ENCODE measurements around the gene BPGM.

BPGM gene

GRCh38 chr7:134646425-134647305 is at the start of gene BPGM:
TSS of gene BPGM (plus strand) at chr7:134646853. CDS start at chr7:134661508, 14,655 bp downstream.
- H3K9ac ChIP-seq (ENCODE audit: low read length), result peak within 1 kb of the TSS; percentile 97
- H3K27me3 ChIP-seq (replicated peaks; ENCODE audit: control insufficient read depth, insufficient read depth, low read length), result no peaks in the 10 kb centered on the region
- peak within 1 kb of the TSS; percentile 95 for H3K4me3 ChIP-seq (ENCODE audit: low read length)
- DNase-seq (ENCODE audit: low read depth), result peak; percentile 100
- no peaks in the 10 kb centered on the region for H3K9me3 ChIP-seq (ENCODE audit: control insufficient read depth, low read length)
- H3K36me3 ChIP-seq (ENCODE audit: control insufficient read depth, insufficient read depth, low read length, severe bottlenecking), result no peaks in the 10 kb centered on the region
- peaks cover 20% of the 10 kb centered on the region for H3K4me1 ChIP-seq (ENCODE audit: control insufficient read depth, insufficient read depth, low read length)

- H3K36me3 ChIP-seq (ENCODE audit: control insufficient read depth, insufficient read depth, low read length, severe bottlenecking), result no peaks in the 10 kb centered on the region
These were observed 47.3 kb upstream of the BPGM start for GRCh38 chr7:134599371-134599770.

GRCh38 chr7:134601459-134601858 is 45.2 kb upstream of the BPGM start:
- no peaks in the 10 kb centered on the region for H3K27me3 ChIP-seq (replicated peaks; ENCODE audit: control insufficient read depth, insufficient read depth, low read length)
- H3K9ac ChIP-seq (ENCODE audit: low read length), result no peak overlapping the region
- H3K4me1 ChIP-seq (ENCODE audit: control insufficient read depth, insufficient read depth, low read length), result peaks cover 15% of the 10 kb centered on the region
- H3K4me3 ChIP-seq (ENCODE audit: low read length), result no peak overlapping the region
- no peaks in the 10 kb centered on the region for H3K36me3 ChIP-seq (ENCODE audit: control insufficient read depth, insufficient read depth, low read length, severe bottlenecking)
- H3K9me3 ChIP-seq (ENCODE audit: control insufficient read depth, low read length), result peaks cover 9% of the 10 kb centered on the region
- no peak for DNase-seq (ENCODE audit: low read depth)

More at GRCh38 chr7:134599371-134599770, 47.3 kb upstream of the BPGM start:
- DNase-seq (ENCODE audit: low read depth), result no peak
- Histone ChIP-seq H3K4me3 (ENCODE audit: low read length) (no peak overlapping the region), H3K27me3 (replicated peaks; ENCODE audit: control insufficient read depth, insufficient read depth, low read length) (no peaks in the 10 kb centered on the region), H3K4me1 (ENCODE audit: control insufficient read depth, insufficient read depth, low read length) (peaks cover 12% of the 10 kb centered on the region), H3K9ac (ENCODE audit: low read length) (no peak overlapping the region), H3K9me3 (ENCODE audit: control insufficient read depth, low read length) (peaks cover 9% of the 10 kb centered on the region)

GRCh38 chr7:134602881-134603451 is 43.7 kb upstream of the BPGM start:
- Histone ChIP-seq H3K36me3 (ENCODE audit: control insufficient read depth, insufficient read depth, low read length, severe bottlenecking) (no peaks in the 10 kb centered on the region), H3K4me3 (ENCODE audit: low read length) (peak overlapping the region; percentile 0), H3K27me3 (replicated peaks; ENCODE audit: control insufficient read depth, insufficient read depth, low read length) (no peaks in the 10 kb centered on the region), H3K4me1 (ENCODE audit: control insufficient read depth, insufficient read depth, low read length) (peaks cover 29% of the 10 kb centered on the region), H3K9me3 (ENCODE audit: control insufficient read depth, low read length) (peaks cover 9% of the 10 kb centered on the region), H3K9ac (ENCODE audit: low read length) (peak overlapping the region; percentile 18)
- no peak for DNase-seq (ENCODE audit: low read depth)

GRCh38 chr7:134605978-134606923 is 40.4 kb upstream of the BPGM start:
- Histone ChIP-seq H3K9ac (ENCODE audit: low read length) (peak overlapping the region; percentile 24), H3K36me3 (ENCODE audit: control insufficient read depth, insufficient read depth, low read length, severe bottlenecking) (no peaks in the 10 kb centered on the region), H3K4me3 (ENCODE audit: low read length) (peak overlapping the region; percentile 7), H3K4me1 (ENCODE audit: control insufficient read depth, insufficient read depth, low read length) (peaks cover 37% of the 10 kb centered on the region), H3K9me3 (ENCODE audit: control insufficient read depth, low read length) (no peaks in the 10 kb centered on the region), H3K27me3 (replicated peaks; ENCODE audit: control insufficient read depth, insufficient read depth, low read length) (no peaks in the 10 kb centered on the region)
- DNase-seq (ENCODE audit: low read depth), result peak; percentile 91

- DNase-seq (ENCODE audit: low read depth), result no peak
- Histone ChIP-seq H3K9me3 (ENCODE audit: control insufficient read depth, low read length) (no peaks in the 10 kb centered on the region), H3K27me3 (replicated peaks; ENCODE audit: control insufficient read depth, insufficient read depth, low read length) (no peaks in the 10 kb centered on the region), H3K4me3 (ENCODE audit: low read length) (no peak overlapping the region), H3K4me1 (ENCODE audit: control insufficient read depth, insufficient read depth, low read length) (peaks cover 36% of the 10 kb centered on the region), H3K36me3 (ENCODE audit: control insufficient read depth, insufficient read depth, low read length, severe bottlenecking) (no peaks in the 10 kb centered on the region), H3K9ac (ENCODE audit: low read length) (no peak overlapping the region)
These were observed 35.0 kb upstream of the BPGM start for GRCh38 chr7:134611611-134612151.

GRCh38 chr7:134612197-134612596 is 34.5 kb upstream of the BPGM start:
- no peak overlapping the region for H3K9ac ChIP-seq (ENCODE audit: low read length)
- H3K4me1 ChIP-seq (ENCODE audit: control insufficient read depth, insufficient read depth, low read length), result peaks cover 31% of the 10 kb centered on the region
- H3K36me3 ChIP-seq (ENCODE audit: control insufficient read depth, insufficient read depth, low read length, severe bottlenecking), result no peaks in the 10 kb centered on the region
- H3K4me3 ChIP-seq (ENCODE audit: low read length), result no peak overlapping the region
- H3K9me3 ChIP-seq (ENCODE audit: control insufficient read depth, low read length), result no peaks in the 10 kb centered on the region
- H3K27me3 ChIP-seq (replicated peaks; ENCODE audit: control insufficient read depth, insufficient read depth, low read length), result no peaks in the 10 kb centered on the region
- DNase-seq (ENCODE audit: low read depth), result no peak

- H3K9me3 ChIP-seq (ENCODE audit: control insufficient read depth, low read length), result no peaks in the 10 kb centered on the region
- peak overlapping the region; percentile 19 for H3K4me3 ChIP-seq (ENCODE audit: low read length)
- peak overlapping the region; percentile 64 for H3K9ac ChIP-seq (ENCODE audit: low read length)
- DNase-seq (ENCODE audit: low read depth), result peak; percentile 91
- no peaks in the 10 kb centered on the region for H3K27me3 ChIP-seq (replicated peaks; ENCODE audit: control insufficient read depth, insufficient read depth, low read length)
- H3K4me1 ChIP-seq (ENCODE audit: control insufficient read depth, insufficient read depth, low read length), result peaks cover 27% of the 10 kb centered on the region
- no peaks in the 10 kb centered on the region for H3K36me3 ChIP-seq (ENCODE audit: control insufficient read depth, insufficient read depth, low read length, severe bottlenecking)
These were observed 32.9 kb upstream of the BPGM start for GRCh38 chr7:134613623-134614347.

GRCh38 chr7:134616611-134617010 is 30.0 kb upstream of the BPGM start:
- no peak for DNase-seq (ENCODE audit: low read depth)
- no peak overlapping the region for H3K4me3 ChIP-seq (ENCODE audit: low read length)
- no peaks in the 10 kb centered on the region for H3K27me3 ChIP-seq (replicated peaks; ENCODE audit: control insufficient read depth, insufficient read depth, low read length)
- H3K9me3 ChIP-seq (ENCODE audit: control insufficient read depth, low read length), result no peaks in the 10 kb centered on the region
- no peak overlapping the region for H3K9ac ChIP-seq (ENCODE audit: low read length)
- no peaks in the 10 kb centered on the region for H3K36me3 ChIP-seq (ENCODE audit: control insufficient read depth, insufficient read depth, low read length, severe bottlenecking)
- H3K4me1 ChIP-seq (ENCODE audit: control insufficient read depth, insufficient read depth, low read length), result peaks cover 37% of the 10 kb centered on the region

- H3K4me1 ChIP-seq (ENCODE audit: control insufficient read depth, insufficient read depth, low read length), result peaks cover 28% of the 10 kb centered on the region
- no peaks in the 10 kb centered on the region for H3K36me3 ChIP-seq (ENCODE audit: control insufficient read depth, insufficient read depth, low read length, severe bottlenecking)
- H3K4me3 ChIP-seq (ENCODE audit: low read length), result peak overlapping the region; percentile 10
- H3K9ac ChIP-seq (ENCODE audit: low read length), result peak overlapping the region; percentile 10
- H3K27me3 ChIP-seq (replicated peaks; ENCODE audit: control insufficient read depth, insufficient read depth, low read length), result no peaks in the 10 kb centered on the region
- peak; percentile 39 for DNase-seq (ENCODE audit: low read depth)
- H3K9me3 ChIP-seq (ENCODE audit: control insufficient read depth, low read length), result no peaks in the 10 kb centered on the region
These were observed 27.7 kb upstream of the BPGM start for GRCh38 chr7:134618756-134619530.
